Retinal pigment epithelial cell (primary cell): ENCODE results near the gene GSS.
"Not testable (repeated sequence)": the region's sequence is repeated elsewhere in the genome, so short reads cannot be mapped to it uniquely, and the experiment has no call there.

ENCODE experiments used
- DNase-seq: peaks from one replicate; pipeline ENCODE4 v3.0.0-alpha.2; 2010; ENCODE audit warnings: low read depth
- H3K4me3 ChIP-seq: 2 replicates; pipeline ENCODE4 v1.5.1; 2011; ENCODE audit warnings: mild to moderate bottlenecking, low read length, control low read depth, moderate library complexity
- TF ChIP-seq, protein P1 (sequence below): conservative IDR thresholded peaks from 2 replicates; pipeline ENCODE4 v1.5.1; 2011; ENCODE audit warnings: low read depth, low read length, control low read depth, inconsistent platforms

Gene GSS

DNA sequence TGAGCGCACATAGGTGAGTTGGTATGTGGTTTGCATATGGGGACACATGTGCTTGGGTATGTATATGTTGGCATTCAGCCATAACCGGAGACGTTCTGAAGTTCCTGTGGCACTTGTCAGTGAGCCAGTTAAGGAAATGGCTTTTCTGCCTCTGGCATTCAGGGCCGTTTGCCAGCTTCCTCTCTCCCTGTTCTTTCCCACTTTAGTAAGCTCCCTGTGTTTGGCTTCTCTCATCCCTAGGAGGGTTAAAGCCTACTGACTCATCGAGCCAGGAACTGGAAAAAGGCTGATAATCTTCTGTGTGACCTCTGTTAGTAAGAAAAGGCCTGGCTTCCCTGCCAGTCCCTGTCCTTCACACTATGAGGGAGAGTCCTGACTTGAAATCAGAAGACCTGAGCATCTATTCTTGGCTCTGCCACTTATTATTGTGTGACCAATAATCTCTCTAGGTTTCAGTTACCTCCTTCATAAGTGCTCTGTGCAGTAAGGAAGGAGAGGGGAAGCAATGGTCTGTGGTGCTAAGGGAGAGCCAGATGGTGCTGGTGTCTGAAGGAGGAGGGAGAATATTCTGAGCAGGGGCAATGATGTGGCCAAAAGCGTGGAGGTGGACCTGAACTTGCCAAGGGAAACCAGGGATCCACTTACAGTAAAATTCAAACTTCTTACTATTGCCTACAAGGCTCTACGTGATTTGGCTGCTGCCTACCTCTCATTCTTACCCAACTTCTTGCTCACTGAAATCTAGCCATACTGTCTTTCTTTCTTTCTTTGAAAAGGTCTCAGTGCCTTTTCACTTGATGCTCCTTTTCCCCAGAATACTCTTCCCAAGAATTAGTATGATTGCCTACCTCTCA, 47.8 kb downstream of the GSS start:
- no peak overlapping the region for H3K4me3 ChIP-seq
- TF ChIP-seq, protein P1, sequence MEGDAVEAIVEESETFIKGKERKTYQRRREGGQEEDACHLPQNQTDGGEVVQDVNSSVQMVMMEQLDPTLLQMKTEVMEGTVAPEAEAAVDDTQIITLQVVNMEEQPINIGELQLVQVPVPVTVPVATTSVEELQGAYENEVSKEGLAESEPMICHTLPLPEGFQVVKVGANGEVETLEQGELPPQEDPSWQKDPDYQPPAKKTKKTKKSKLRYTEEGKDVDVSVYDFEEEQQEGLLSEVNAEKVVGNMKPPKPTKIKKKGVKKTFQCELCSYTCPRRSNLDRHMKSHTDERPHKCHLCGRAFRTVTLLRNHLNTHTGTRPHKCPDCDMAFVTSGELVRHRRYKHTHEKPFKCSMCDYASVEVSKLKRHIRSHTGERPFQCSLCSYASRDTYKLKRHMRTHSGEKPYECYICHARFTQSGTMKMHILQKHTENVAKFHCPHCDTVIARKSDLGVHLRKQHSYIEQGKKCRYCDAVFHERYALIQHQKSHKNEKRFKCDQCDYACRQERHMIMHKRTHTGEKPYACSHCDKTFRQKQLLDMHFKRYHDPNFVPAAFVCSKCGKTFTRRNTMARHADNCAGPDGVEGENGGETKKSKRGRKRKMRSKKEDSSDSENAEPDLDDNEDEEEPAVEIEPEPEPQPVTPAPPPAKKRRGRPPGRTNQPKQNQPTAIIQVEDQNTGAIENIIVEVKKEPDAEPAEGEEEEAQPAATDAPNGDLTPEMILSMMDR = no peak
- DNase-seq = peak; percentile 88

DNA sequence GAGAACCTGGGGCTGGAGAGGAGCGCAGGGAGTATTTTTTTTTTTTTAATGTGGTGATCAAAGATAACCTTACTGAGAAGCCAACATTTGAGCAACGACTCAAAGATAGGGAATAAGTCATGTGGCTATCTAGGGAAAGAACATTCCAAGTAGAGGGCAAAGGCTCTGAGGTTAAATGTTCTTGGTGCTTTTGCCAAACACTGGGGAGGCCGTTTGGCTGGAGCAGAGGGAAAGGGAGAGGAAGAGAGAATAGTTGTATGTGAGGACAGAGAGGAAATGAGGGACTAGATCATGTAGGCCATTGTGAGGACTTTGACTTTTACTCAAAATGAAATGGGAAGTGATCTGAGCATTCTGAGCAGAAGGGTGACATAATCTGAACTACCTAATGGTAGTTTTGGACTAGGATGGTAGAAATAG, 51.4 kb downstream of the GSS start:
- no peak overlapping the region for H3K4me3 ChIP-seq
- TF ChIP-seq, protein P1 = no peak
- no peak for DNase-seq

DNA sequence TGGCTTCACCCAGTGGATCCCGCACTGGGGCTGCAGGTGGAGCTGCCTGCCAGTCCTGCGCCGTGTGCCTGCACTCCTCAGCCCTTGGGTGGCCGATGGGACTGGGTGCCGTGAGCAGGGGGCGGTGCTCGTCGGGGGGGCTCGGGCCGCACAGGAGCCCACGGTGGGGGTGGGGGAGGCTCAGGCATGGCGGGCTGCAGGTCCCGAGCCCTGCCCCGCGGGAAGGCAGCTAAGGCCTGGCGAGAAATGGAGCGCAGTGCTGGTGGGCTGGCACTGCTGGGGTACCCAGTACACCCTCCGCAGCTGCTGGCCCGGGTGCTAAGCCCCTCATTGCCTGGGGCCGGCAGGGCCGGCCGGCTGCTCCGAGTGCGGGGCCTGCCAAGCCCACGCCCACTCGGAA, 56.9 kb downstream of the GSS start:
- DNase-seq, H3K4me3 ChIP-seq: not testable (repeated sequence)

DNA sequence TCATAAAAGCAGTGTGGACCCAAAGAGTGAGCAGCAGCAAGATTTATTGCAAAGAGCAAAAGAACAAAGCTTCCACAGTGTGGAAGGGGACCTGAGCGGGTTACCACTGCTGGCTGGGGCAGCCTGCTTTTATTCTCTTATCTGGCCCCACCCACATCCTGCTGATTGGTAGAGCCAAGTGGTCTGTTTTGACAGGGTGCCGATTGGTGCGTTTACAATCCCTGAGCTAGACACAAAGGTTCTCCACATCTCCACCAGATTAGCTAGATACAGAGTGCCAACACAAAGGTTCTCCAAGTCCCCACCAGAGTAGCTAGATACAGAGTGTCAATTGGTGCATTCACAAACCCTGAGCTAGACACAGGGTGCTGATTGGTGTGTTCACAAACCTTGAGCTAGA, 57.5 kb downstream of the GSS start:
- DNase-seq = not testable (repeated sequence)

DNA sequence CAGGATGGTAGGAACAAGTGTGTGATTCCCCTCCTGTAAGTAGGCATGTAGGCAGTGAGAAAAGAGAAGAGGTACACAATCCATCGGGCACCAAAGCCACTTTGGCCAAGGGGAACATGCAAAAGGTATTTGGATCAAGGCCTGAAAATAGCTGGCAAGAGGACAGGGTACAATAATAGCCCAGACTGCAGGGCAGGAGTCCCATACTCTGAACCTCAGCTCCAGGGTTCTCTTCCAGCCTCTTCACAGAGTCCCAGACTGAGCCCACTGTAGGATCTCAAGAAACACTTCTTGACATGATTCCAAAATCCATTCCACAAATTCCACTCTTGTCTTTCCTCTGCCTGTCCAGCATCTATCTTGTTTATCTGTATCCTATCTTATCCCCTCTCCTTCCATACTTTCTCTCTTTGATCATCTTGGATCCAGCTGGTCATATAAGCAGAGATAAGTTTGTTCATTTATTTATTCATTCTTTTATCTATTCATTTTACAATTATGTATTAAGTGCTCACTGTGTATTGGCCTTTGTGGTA, 59.5 kb downstream of the GSS start:
- no peak for DNase-seq

More for the DNA sequence above, 57.5 kb downstream of the GSS start:
- H3K4me3 ChIP-seq = not testable (repeated sequence)

DNA sequence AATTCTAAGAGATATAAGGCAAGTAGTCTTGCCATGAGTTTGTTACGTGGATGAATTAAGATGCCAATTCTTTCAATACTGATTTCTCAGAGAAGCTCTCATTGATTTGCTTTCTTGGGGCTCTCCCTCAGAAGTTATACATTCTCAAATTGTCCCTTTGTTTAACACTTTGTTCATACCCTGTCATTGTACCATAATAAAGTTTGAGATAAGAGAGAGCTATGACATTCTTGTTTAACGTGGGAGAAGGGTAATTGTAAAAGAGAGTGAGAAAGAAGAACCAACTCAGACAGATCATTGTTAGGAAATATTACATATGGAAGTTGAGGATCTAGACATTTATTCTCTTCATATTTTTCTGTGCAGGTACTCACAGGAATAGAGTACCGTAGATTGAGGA, 60.1 kb downstream of the GSS start:
- H3K4me3 ChIP-seq = no peak overlapping the region
- no peak for DNase-seq
- TF ChIP-seq, protein P1 = no peak

More for the DNA sequence above, 59.5 kb downstream of the GSS start:
- TF ChIP-seq, protein P1 = no peak
- no peak overlapping the region for H3K4me3 ChIP-seq

DNA sequence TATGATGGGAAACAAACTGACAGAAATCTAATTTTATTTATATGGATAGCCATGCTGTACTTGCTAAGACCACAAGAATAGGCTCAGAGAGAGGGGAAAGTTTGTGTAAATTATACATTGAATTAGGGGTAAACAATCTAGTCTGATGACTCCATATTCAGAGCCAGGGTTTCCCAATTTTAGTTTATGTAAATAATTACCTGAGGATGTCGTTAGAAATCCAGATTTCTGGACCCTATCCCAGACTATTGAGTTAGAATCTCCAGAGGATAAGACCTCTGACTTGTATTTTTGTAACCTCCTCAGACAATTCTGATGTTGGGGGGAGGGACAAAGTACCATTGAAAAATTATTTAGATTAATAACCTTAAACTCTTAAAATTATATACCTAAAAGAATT, 60.9 kb downstream of the GSS start:
- DNase-seq = no peak
- TF ChIP-seq, protein P1 = no peak
- no peak overlapping the region for H3K4me3 ChIP-seq

DNA sequence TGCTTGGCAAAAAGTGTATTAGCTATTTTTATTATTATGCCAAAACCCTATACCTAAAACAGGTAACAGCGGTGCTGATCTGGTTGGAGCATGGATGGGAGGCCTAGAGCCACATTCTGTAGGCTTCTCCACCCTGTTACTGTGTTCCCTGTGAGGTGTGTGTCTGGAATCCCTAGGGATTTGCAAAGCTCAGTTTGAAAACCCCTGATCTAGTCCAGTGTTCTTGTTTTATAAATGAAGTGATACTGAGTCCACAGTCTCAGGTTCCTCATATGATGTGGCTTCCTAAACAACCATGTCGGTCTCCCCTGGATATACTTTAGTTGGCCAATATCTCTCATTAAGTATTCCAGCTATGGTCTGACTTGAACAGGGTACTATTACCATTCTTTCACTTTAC, 62.9 kb downstream of the GSS start:
- H3K4me3 ChIP-seq = no peak overlapping the region
- DNase-seq = no peak
- TF ChIP-seq, protein P1 = no peak
